ENCODE data around the gene TRIO. TPM values are rescaled to one million over a fixed set of nuclear protein-coding genes. Genes with fewer than 3 reads are reported as not detected.

The TRIO gene
- polyA plus RNA-seq, 1 of the 3 experiments (the other 2 are of a cell fraction): 229 TPM

DNA sequence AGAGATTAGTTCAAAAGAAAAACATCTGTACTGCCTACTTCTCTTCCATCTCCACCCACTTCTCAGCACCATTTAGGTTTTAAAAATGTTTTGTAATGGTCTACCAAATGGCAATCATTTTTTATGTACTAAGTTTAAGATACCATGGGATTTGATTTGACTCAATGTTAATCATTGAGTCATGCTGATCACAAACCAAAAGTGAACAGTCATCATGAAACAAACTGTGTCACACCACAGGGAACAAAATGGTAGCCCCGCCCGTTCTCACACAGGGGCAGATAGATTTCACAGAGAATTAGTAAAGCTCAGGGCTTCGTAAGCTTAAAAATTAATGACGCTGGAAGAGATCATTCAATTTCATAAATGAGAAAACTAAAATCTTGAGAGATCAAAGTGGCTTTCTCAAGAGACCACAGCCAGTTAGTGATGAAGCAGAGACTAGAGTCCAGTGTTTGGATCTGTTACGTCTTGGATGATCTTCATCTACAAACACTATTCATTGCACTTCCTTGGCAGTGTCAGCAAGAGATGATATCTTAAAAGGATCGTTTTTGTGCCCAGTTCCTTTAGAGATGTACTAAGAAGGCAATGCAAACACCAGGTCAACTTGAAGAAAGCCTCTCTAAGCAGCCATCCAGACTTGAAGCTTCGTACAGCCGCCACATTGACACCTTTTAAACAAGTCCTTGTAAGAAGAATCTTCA is 33.9 kb upstream of the TRIO start:
- POLR2A ChIA-PET: no interaction called here
- H3K9ac ChIP-seq: no peak overlapping the region
- no peaks in the 10 kb centered on the region; the same call in 1 of the 2 replicates for H3K79me2 ChIP-seq (ENCODE audit: insufficient read depth)
- CTCF ChIA-PET: interaction anchor here (0.6 to 4.0 kb wide), 24 partner anchors 10 to 289 kb away, joined by 3 to 52 read pairs (median 4); no protein-coding TSS in a partner anchor
- WGBS (ENCODE audit: low lambda C conversion rate): 81% methylated on average over 8 of the region's 8 CpGs
- H3K27ac ChIP-seq (ENCODE audit: low read depth in 2 of 2, low read length in 1 of 2): peak overlapping the region in 1 of 2 experiments; percentile 11; a peak in 1 of 4 replicates
- peak overlapping the region; percentile 65; the same call in 1 of the 2 replicates for H2AFZ ChIP-seq (ENCODE audit: low read depth)
- no peaks in the 10 kb centered on the region for H3K9me3 ChIP-seq
- peaks cover 30% of the 10 kb centered on the region for H3F3A ChIP-seq (replicated peaks; ENCODE audit: insufficient read depth)
- H3K36me3 ChIP-seq (replicated peaks in 1 of 2; ENCODE audit: control insufficient read depth in 1 of 2, insufficient read depth in 2 of 2, low read length in 1 of 2): no peaks in the 10 kb centered on the region
- H3K4me2 ChIP-seq: 0 out of 2 replicates have a peak overlapping the region, but pooled peaks have one; percentile 4
- peaks cover 0 to 28% of the 10 kb centered on the region in 2 experiments; a peak in 1 of 4 replicates for H3K4me1 ChIP-seq (ENCODE audit: control insufficient read depth in 1 of 2, insufficient read depth in 2 of 2, low read depth in 1 of 2, low read length in 1 of 2)
- no peak for DNase-seq
- H4K20me1 ChIP-seq (ENCODE audit: insufficient read depth): no peaks in the 10 kb centered on the region
- H3K4me3 ChIP-seq (ENCODE audit: low read depth in 2 of 2, low read length in 1 of 2): no peak overlapping the region
- H3K9me2 ChIP-seq: no peaks in the 10 kb centered on the region
- TF ChIP-seq EP300 (IDR thresholded peaks at IDR 0.05; ENCODE audit: borderline replicate concordance in 1 of 2, low read depth in 1 of 2, low read length in 1 of 2) (no peak), RCOR1 (IDR thresholded peaks at IDR 0.05; ENCODE audit: low read length) (no peak), GATA2 (CRISPR knock-in tag; IDR thresholded peaks at IDR 0.05) (no peak), POLR2AphosphoS5 (IDR thresholded peaks at IDR 0.05; ENCODE audit: low read depth, low read length) (no peak), JUND (IDR thresholded peaks at IDR 0.05) (no peak), FOXM1 (IDR thresholded peaks at IDR 0.05; ENCODE audit: low read depth) (no peak), TEAD4 (IDR thresholded peaks at IDR 0.05; ENCODE audit: borderline replicate concordance, insufficient read depth) (no peak), EZH2phosphoT487 (IDR thresholded peaks at IDR 0.05; ENCODE audit: borderline replicate concordance, low read depth) (no peak), GABPA (IDR thresholded peaks at IDR 0.05; ENCODE audit: low read depth) (no peak), TAF1 (IDR thresholded peaks at IDR 0.05; ENCODE audit: borderline replicate concordance, low read depth, low read length) (no peak), FOXJ3 (CRISPR knock-in tag; IDR thresholded peaks at IDR 0.05) (no peak), RAD21 (IDR thresholded peaks at IDR 0.05; ENCODE audit: low read length) (no peak), CHD2 (IDR thresholded peaks at IDR 0.05; ENCODE audit: low read length, partially characterized antibody) (no peak), SIN3A (IDR thresholded peaks at IDR 0.05; ENCODE audit: borderline replicate concordance, low read depth, low read length) (no peak)
- TF ChIP-seq, protein P1, sequence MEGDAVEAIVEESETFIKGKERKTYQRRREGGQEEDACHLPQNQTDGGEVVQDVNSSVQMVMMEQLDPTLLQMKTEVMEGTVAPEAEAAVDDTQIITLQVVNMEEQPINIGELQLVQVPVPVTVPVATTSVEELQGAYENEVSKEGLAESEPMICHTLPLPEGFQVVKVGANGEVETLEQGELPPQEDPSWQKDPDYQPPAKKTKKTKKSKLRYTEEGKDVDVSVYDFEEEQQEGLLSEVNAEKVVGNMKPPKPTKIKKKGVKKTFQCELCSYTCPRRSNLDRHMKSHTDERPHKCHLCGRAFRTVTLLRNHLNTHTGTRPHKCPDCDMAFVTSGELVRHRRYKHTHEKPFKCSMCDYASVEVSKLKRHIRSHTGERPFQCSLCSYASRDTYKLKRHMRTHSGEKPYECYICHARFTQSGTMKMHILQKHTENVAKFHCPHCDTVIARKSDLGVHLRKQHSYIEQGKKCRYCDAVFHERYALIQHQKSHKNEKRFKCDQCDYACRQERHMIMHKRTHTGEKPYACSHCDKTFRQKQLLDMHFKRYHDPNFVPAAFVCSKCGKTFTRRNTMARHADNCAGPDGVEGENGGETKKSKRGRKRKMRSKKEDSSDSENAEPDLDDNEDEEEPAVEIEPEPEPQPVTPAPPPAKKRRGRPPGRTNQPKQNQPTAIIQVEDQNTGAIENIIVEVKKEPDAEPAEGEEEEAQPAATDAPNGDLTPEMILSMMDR (IDR thresholded peaks at IDR 0.05): no peak
- TF ChIP-seq, protein P2, sequence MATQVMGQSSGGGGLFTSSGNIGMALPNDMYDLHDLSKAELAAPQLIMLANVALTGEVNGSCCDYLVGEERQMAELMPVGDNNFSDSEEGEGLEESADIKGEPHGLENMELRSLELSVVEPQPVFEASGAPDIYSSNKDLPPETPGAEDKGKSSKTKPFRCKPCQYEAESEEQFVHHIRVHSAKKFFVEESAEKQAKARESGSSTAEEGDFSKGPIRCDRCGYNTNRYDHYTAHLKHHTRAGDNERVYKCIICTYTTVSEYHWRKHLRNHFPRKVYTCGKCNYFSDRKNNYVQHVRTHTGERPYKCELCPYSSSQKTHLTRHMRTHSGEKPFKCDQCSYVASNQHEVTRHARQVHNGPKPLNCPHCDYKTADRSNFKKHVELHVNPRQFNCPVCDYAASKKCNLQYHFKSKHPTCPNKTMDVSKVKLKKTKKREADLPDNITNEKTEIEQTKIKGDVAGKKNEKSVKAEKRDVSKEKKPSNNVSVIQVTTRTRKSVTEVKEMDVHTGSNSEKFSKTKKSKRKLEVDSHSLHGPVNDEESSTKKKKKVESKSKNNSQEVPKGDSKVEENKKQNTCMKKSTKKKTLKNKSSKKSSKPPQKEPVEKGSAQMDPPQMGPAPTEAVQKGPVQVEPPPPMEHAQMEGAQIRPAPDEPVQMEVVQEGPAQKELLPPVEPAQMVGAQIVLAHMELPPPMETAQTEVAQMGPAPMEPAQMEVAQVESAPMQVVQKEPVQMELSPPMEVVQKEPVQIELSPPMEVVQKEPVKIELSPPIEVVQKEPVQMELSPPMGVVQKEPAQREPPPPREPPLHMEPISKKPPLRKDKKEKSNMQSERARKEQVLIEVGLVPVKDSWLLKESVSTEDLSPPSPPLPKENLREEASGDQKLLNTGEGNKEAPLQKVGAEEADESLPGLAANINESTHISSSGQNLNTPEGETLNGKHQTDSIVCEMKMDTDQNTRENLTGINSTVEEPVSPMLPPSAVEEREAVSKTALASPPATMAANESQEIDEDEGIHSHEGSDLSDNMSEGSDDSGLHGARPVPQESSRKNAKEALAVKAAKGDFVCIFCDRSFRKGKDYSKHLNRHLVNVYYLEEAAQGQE (IDR thresholded peaks at IDR 0.05; ENCODE audit: low read depth, low read length): no peak
- TF ChIP-seq, protein P3, sequence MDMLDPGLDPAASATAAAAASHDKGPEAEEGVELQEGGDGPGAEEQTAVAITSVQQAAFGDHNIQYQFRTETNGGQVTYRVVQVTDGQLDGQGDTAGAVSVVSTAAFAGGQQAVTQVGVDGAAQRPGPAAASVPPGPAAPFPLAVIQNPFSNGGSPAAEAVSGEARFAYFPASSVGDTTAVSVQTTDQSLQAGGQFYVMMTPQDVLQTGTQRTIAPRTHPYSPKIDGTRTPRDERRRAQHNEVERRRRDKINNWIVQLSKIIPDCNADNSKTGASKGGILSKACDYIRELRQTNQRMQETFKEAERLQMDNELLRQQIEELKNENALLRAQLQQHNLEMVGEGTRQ (IDR thresholded peaks at IDR 0.05; ENCODE audit: borderline replicate concordance, low read depth, low read length): no peak
- no peaks in the 10 kb centered on the region for H3K27me3 ChIP-seq (ENCODE audit: insufficient read depth)
